Trophoblast cell (in vitro differentiated cells and primary cell): Measurements from ENCODE around the gene SAMD5.

Source experiments
- DNase-seq, 2 donors: peaks; one replicate each; pipeline ENCODE4 v3.0.0-alpha.2; 2016
- H2AFZ ChIP-seq: 2 replicates; pipeline ENCODE4 v1.6.1; 2013; ENCODE audit warnings: low read length, moderate library complexity, mild to moderate bottlenecking; ENCODE audit not compliant: insufficient read depth, poor library complexity
- H2AK5ac ChIP-seq: 2 replicates; pipeline ENCODE4 v1.6.1; 2013; ENCODE audit warnings: mild to moderate bottlenecking, low read length
- H2BK120ac ChIP-seq: 2 replicates; pipeline ENCODE4 v1.6.1; 2013; ENCODE audit warnings: low read length, mild to moderate bottlenecking, moderate library complexity; ENCODE audit not compliant: insufficient read depth, poor library complexity
- H2BK12ac ChIP-seq: 2 replicates; pipeline ENCODE4 v1.6.1; 2013; ENCODE audit warnings: mild to moderate bottlenecking, low read length, moderate library complexity
- H2BK5ac ChIP-seq: 2 replicates; pipeline ENCODE4 v1.6.1; 2013; ENCODE audit warnings: low read length, low read depth, moderate library complexity, mild to moderate bottlenecking; ENCODE audit not compliant: poor library complexity
- H3K14ac ChIP-seq: 2 replicates; pipeline ENCODE4 v1.6.1; 2013; ENCODE audit warnings: mild to moderate bottlenecking, low read length
- H3K18ac ChIP-seq: 2 replicates; pipeline ENCODE4 v1.6.1; 2013; ENCODE audit warnings: mild to moderate bottlenecking, low read length
- H3K23ac ChIP-seq: 2 replicates; pipeline ENCODE4 v1.6.1; 2013; ENCODE audit warnings: low read length
- H3K27ac ChIP-seq: 2 replicates; pipeline ENCODE4 v1.5.1; 2013; ENCODE audit warnings: low read depth, mild to moderate bottlenecking, inconsistent platforms, low read length, moderate library complexity
- H3K27me3 ChIP-seq: 2 replicates; pipeline ENCODE4 v1.6.1; 2013; ENCODE audit warnings: inconsistent platforms, mild to moderate bottlenecking, low read length, moderate library complexity; ENCODE audit not compliant: insufficient read depth
- H3K36me3 ChIP-seq, 2 experiments: 1 replicate in 1 of 2; 2 replicates in 1 of 2; pipeline ENCODE4 v1.6.1; 2013; ENCODE audit warnings: low read length in 2 of 2, mild to moderate bottlenecking in 2 of 2, moderate library complexity in 1 of 2; ENCODE audit not compliant: insufficient read depth in 2 of 2, control insufficient read depth in 1 of 2
- H3K4ac ChIP-seq: 2 replicates; pipeline ENCODE4 v1.6.1; 2013; ENCODE audit warnings: low read depth, mild to moderate bottlenecking, low read length, moderate library complexity
- H3K4me1 ChIP-seq, 2 experiments: 1 replicate in 1 of 2; 2 replicates in 1 of 2; pipeline ENCODE4 v1.6.1; 2013; ENCODE audit warnings: low read length in 2 of 2, mild to moderate bottlenecking in 2 of 2, moderate library complexity in 1 of 2; ENCODE audit not compliant: insufficient read depth in 2 of 2, control insufficient read depth in 1 of 2
- H3K4me2 ChIP-seq: 2 replicates; pipeline ENCODE4 v1.6.1; 2013; ENCODE audit warnings: inconsistent platforms, mild to moderate bottlenecking, low read length, moderate library complexity
- H3K4me3 ChIP-seq: 2 replicates; pipeline ENCODE4 v1.5.1; 2013; ENCODE audit warnings: mild to moderate bottlenecking, low read depth, low read length, inconsistent platforms
- H3K79me1 ChIP-seq: one replicate; pipeline ENCODE4 v1.6.1; 2013; ENCODE audit warnings: low read length
- H3K79me2 ChIP-seq: 2 replicates; pipeline ENCODE4 v1.6.1; 2013; ENCODE audit warnings: low read length, mild to moderate bottlenecking; ENCODE audit not compliant: control insufficient read depth, insufficient read depth, poor library complexity
- H3K9ac ChIP-seq: 2 replicates; pipeline ENCODE4 v1.6.1; 2013; ENCODE audit warnings: mild to moderate bottlenecking, low read length
- H3K9me3 ChIP-seq: 2 replicates; pipeline ENCODE4 v1.6.1; 2013; ENCODE audit warnings: low read depth, mild to moderate bottlenecking, control low read depth, inconsistent platforms, low read length; ENCODE audit not compliant: insufficient read depth
- H4K12ac ChIP-seq: 2 replicates; pipeline ENCODE4 v1.6.1; 2013; ENCODE audit warnings: low read depth, mild to moderate bottlenecking, low read length, moderate library complexity
- H4K8ac ChIP-seq: 2 replicates; pipeline ENCODE4 v1.6.1; 2013; ENCODE audit warnings: low read depth, mild to moderate bottlenecking, low read length, moderate library complexity
- H4K91ac ChIP-seq: one replicate; pipeline ENCODE4 v1.6.1; 2013; ENCODE audit warnings: low read depth, mild to moderate bottlenecking, low read length, moderate library complexity
- whole genome bisulfite sequencing: extraction: QIAGEN DNeasy Blood & Tissue Kit; methylation state at CpG from one replicate; pipeline ENCODE4 v1.1.7; 2013; ENCODE audit warnings: missing lambda C conversion rate; ENCODE audit not compliant: insufficient read length, insufficient coverage; ENCODE audit errors: extremely low coverage; 5-methylcytosine and 5-hydroxymethylcytosine counted together

SAMD5 gene

GRCh38 chr6:147566244-147566898, 57.9 kb downstream of the SAMD5 start:
- DNase-seq: no peak
- Histone ChIP-seq H2BK12ac (no peak overlapping the region), H3K79me1 (no peaks in the 10 kb centered on the region), H4K91ac (no peak overlapping the region), H2AK5ac (no peak overlapping the region), H2BK5ac (no peak overlapping the region), H3K4me3 (no peak overlapping the region), H3K4ac (no peak overlapping the region), H2BK120ac (no peak overlapping the region), H3K36me3 (no peaks in the 10 kb centered on the region), H3K23ac (no peak overlapping the region), H3K4me1 (peaks cover 4% of the 10 kb centered on the region in 2 experiments), H4K12ac (no peak overlapping the region), H2AFZ (no peak overlapping the region), H3K14ac (no peak overlapping the region), H3K18ac (no peak overlapping the region), H3K27me3 (no peaks in the 10 kb centered on the region), H4K8ac (no peak overlapping the region), H3K4me2 (no peak overlapping the region), H3K9ac (no peak overlapping the region), H3K27ac (no peak overlapping the region), H3K79me2 (no peaks in the 10 kb centered on the region), H3K9me3 (no peaks in the 10 kb centered on the region)
- no CpG with 5 or more reads among the region's 3 CpGs for WGBS

GRCh38 chr6:147567141-147567805, 58.8 kb downstream of the SAMD5 start:
- Histone ChIP-seq H2BK120ac (no peak overlapping the region), H4K8ac (no peak overlapping the region), H3K9ac (no peak overlapping the region), H3K36me3 (no peaks in the 10 kb centered on the region), H3K14ac (no peak overlapping the region), H3K27me3 (no peaks in the 10 kb centered on the region), H3K79me1 (peaks cover 2% of the 10 kb centered on the region), H2BK12ac (no peak overlapping the region), H3K4me1 (peaks cover 4% of the 10 kb centered on the region in 2 experiments), H3K79me2 (no peaks in the 10 kb centered on the region), H3K23ac (no peak overlapping the region), H2AFZ (no peak overlapping the region), H2BK5ac (no peak overlapping the region), H3K27ac (no peak overlapping the region), H4K12ac (no peak overlapping the region), H2AK5ac (no peak overlapping the region), H4K91ac (no peak overlapping the region), H3K4ac (no peak overlapping the region), H3K18ac (no peak overlapping the region), H3K4me3 (no peak overlapping the region), H3K9me3 (no peaks in the 10 kb centered on the region), H3K4me2 (no peak overlapping the region)
- peak in 1 of 2 donors; percentile 2 for DNase-seq
- no CpG with 5 or more reads among the region's 3 CpGs for WGBS

DNA sequence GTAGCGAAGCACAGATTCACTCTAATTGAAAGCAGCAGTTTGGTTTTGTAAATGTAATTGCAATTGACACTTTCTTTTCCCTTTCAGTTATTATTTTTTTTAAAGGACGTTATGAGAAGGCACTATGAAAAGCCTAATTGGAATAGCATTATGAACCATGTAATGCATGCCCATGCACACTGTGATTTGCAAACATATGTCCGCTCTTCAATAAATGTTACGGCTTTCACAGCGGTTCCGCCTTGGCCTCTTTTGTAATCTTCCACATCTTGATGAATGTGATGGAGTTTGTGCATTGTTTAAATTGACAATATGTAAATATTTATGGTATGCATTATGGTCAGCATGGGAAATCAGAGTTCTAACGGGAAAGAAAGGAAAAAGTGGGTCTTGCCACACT, 61.3 kb downstream of the SAMD5 start:
- Histone ChIP-seq H2AFZ (no peak overlapping the region), H3K27ac (no peak overlapping the region), H2BK12ac (no peak overlapping the region), H3K79me1 (peaks cover 2% of the 10 kb centered on the region), H3K79me2 (no peaks in the 10 kb centered on the region), H4K91ac (no peak overlapping the region), H3K9me3 (no peaks in the 10 kb centered on the region), H3K4me2 (no peak overlapping the region), H3K4ac (no peak overlapping the region), H2AK5ac (no peak overlapping the region), H4K12ac (no peak overlapping the region), H3K14ac (no peak overlapping the region), H3K27me3 (no peaks in the 10 kb centered on the region), H3K9ac (no peak overlapping the region), H3K23ac (no peak overlapping the region), H3K36me3 (no peaks in the 10 kb centered on the region), H3K4me1 (peaks cover 4% of the 10 kb centered on the region in 2 experiments), H2BK5ac (no peak overlapping the region), H3K18ac (no peak overlapping the region), H2BK120ac (no peak overlapping the region), H3K4me3 (no peak overlapping the region), H4K8ac (no peak overlapping the region)
- no peak for DNase-seq
- no CpG with 5 or more reads among the region's 7 CpGs for WGBS

- no peak for DNase-seq
Observed at GRCh38 chr6:147570681-147571080, 62.2 kb downstream of the SAMD5 start.

More at GRCh38 chr6:147570681-147571080, 62.2 kb downstream of the SAMD5 start:
- H3K4me2 ChIP-seq: no peak overlapping the region
- no peak overlapping the region for H3K4me3 ChIP-seq
- no peak overlapping the region for H4K8ac ChIP-seq
- no peak overlapping the region for H3K14ac ChIP-seq
- no peak overlapping the region for H3K18ac ChIP-seq
- H3K9ac ChIP-seq: no peak overlapping the region
- peak overlapping the region; percentile 23 for H3K27ac ChIP-seq
- no peak overlapping the region for H3K23ac ChIP-seq
- no peak overlapping the region for H2AK5ac ChIP-seq
- no peaks in the 10 kb centered on the region for H3K36me3 ChIP-seq
- no peak overlapping the region for H4K91ac ChIP-seq
- no peak overlapping the region for H2AFZ ChIP-seq
- H3K4ac ChIP-seq: no peak overlapping the region
- no peaks in the 10 kb centered on the region for H3K79me2 ChIP-seq
- H4K12ac ChIP-seq: no peak overlapping the region
- H2BK5ac ChIP-seq: no peak overlapping the region
- H2BK12ac ChIP-seq: no peak overlapping the region
- H3K4me1 ChIP-seq: peaks cover 4% of the 10 kb centered on the region in 2 experiments
- no peaks in the 10 kb centered on the region for H3K9me3 ChIP-seq
- whole genome bisulfite sequencing: no CpG with 5 or more reads among the region's 2 CpGs
- H3K27me3 ChIP-seq: no peaks in the 10 kb centered on the region
- H3K79me1 ChIP-seq: peaks cover 2% of the 10 kb centered on the region
- H2BK120ac ChIP-seq: no peak overlapping the region
